OCI-LY7 (cell line): Measurements from ENCODE around the gene ZNF672. TPM values are rescaled to one million over a fixed set of nuclear protein-coding genes. Genes with fewer than 3 reads are reported as not detected.
A peak's percentile ranks its signal among the peaks of the same experiment; 100 is the strongest.

ENCODE experiments used
- BruUV-seq: library from RNA; stranded (reverse); fragments of 400-500 nt; replicated peaks from 2 replicates; lab custom pipeline; 2021; lab: Mats Ljungman, UMichigan
- CTCF ChIA-PET: fragments of 300-600 bp; sonication (Branson Sonifier 250); formaldehyde crosslinking; loops from one replicate; lab custom pipeline; 2022; ENCODE audit warnings: antibody characterized with exemption; ENCODE audit not compliant: unreplicated experiment; lab: Charles Lee
- POLR2A ChIA-PET: fragments of 300-600 bp; sonication (Branson Sonifier 250); formaldehyde crosslinking; loops from one replicate; lab custom pipeline; 2022; ENCODE audit warnings: antibody characterized with exemption; lab: Charles Lee
- DNase-seq: peaks from one replicate; pipeline ENCODE4 v3.0.0-alpha.2; 2015; ENCODE audit warnings: low spot score
- H2AFZ ChIP-seq: fragments of 200-600 bp; sonication (generic), shearing (Covaris generic); 2 replicates; pipeline ENCODE4 v1.6.1; 2014; ENCODE audit warnings: mild to moderate bottlenecking, antibody characterized with exemption, low read length, moderate library complexity
- H3K27ac ChIP-seq: fragments of 200-600 bp; sonication (generic); 2 replicates; pipeline ENCODE4 v1.5.1; 2014; ENCODE audit warnings: mixed run types, low read depth, mild to moderate bottlenecking, moderate library complexity, low read length, inconsistent platforms; ENCODE audit not compliant: poor library complexity, severe bottlenecking
- H3K36me3 ChIP-seq: fragments of 200-600 bp; sonication (generic); 2 replicates; pipeline ENCODE4 v1.6.1; 2014; ENCODE audit warnings: mild to moderate bottlenecking, antibody characterized with exemption, low read length, moderate library complexity, mixed read lengths; ENCODE audit not compliant: insufficient read depth
- H3K4me1 ChIP-seq: fragments of 200-600 bp; sonication (generic); 2 replicates; pipeline ENCODE4 v1.5.1; 2014; ENCODE audit warnings: mild to moderate bottlenecking, low read length; ENCODE audit not compliant: insufficient read depth, poor library complexity, severe bottlenecking
- H3K4me2 ChIP-seq: fragments of 200-600 bp; sonication (generic); 2 replicates; pipeline ENCODE4 v1.6.1; 2014; ENCODE audit warnings: mild to moderate bottlenecking, low read length
- H3K4me3 ChIP-seq: fragments of 200-600 bp; sonication (generic); 2 replicates; pipeline ENCODE4 v1.5.1; 2014; ENCODE audit warnings: mild to moderate bottlenecking, low read depth, low read length; ENCODE audit not compliant: poor library complexity, severe bottlenecking
- H3K79me2 ChIP-seq: fragments of 200-600 bp; sonication (generic); 2 replicates; pipeline ENCODE4 v1.6.1; 2016; ENCODE audit warnings: low read depth, mild to moderate bottlenecking, low read length, moderate library complexity, mixed read lengths; ENCODE audit not compliant: insufficient read depth
- H3K9me2 ChIP-seq: fragments of 200-600 bp; sonication (generic); 2 replicates; pipeline ENCODE4 v1.6.1; 2016; ENCODE audit warnings: mild to moderate bottlenecking, low read length, mixed read lengths; ENCODE audit not compliant: insufficient read depth
- H3K9me3 ChIP-seq: fragments of 200-600 bp; sonication (generic); 2 replicates; pipeline ENCODE4 v1.6.1; 2014; ENCODE audit warnings: mild to moderate bottlenecking, mixed run types, low read length, mixed read lengths
- H4K20me1 ChIP-seq: fragments of 200-600 bp; sonication (generic); 2 replicates; pipeline ENCODE4 v1.6.1; 2014; ENCODE audit warnings: mild to moderate bottlenecking, antibody characterized with exemption, low read length, moderate library complexity, mixed read lengths; ENCODE audit not compliant: insufficient read depth
- EZH2phosphoT487 ChIP-seq: fragments of 200-600 bp; sonication (generic); IDR thresholded peaks from 2 replicates; pipeline ENCODE4 v1.6.1; 2018; ENCODE audit warnings: low read depth, borderline replicate concordance, mild to moderate bottlenecking, mixed run types, antibody characterized with exemption, low read length, moderate library complexity, mixed read lengths
- intact Hi-C: fragments of 100-400 bp; cut with micrococcal nuclease; formaldehyde crosslinking; loops from one replicate; pipeline ENCODE4 v1.10.0; 2022; ENCODE audit not compliant: unreplicated experiment
- total RNA-seq, 2 experiments: library from RNA; depleted of rRNA in 1 of 2; stranded (reverse); fragments of >200 nt in 1 of 2; shearing (Covaris generic) in 1 of 2; gene quantifications; 2 replicates each; pipeline ENCODE4 v1.2.3, GENCODE V29; 2014 to 2022
- TF ChIP-seq, protein P1 (sequence below): fragments of 200-600 bp; sonication (generic); conservative IDR thresholded peaks from 2 replicates; pipeline ENCODE4 v1.5.1; 2014; ENCODE audit warnings: mild to moderate bottlenecking, antibody characterized with exemption, low read length, moderate library complexity, mixed read lengths

ZNF672 gene
- total RNA-seq, 2 experiments from 2014 or later: 52.7 to 56.1 TPM

GRCh38 chr1:248807067-248807737 lies 30.8 kb upstream of the ZNF672 start:
- peak; percentile 73 for DNase-seq
- Histone ChIP-seq H3K9me2 (no peaks in the 10 kb centered on the region), H3K4me3 (no peak overlapping the region), H3K9me3 (no peaks in the 10 kb centered on the region), H3K36me3 (no peaks in the 10 kb centered on the region), H3K79me2 (no peaks in the 10 kb centered on the region), H3K4me2 (no peak overlapping the region), H3K27ac (no peak overlapping the region), H4K20me1 (no peaks in the 10 kb centered on the region), H2AFZ (no peak overlapping the region), H3K4me1 (peaks cover 25% of the 10 kb centered on the region)
- TF ChIP-seq, protein P1, sequence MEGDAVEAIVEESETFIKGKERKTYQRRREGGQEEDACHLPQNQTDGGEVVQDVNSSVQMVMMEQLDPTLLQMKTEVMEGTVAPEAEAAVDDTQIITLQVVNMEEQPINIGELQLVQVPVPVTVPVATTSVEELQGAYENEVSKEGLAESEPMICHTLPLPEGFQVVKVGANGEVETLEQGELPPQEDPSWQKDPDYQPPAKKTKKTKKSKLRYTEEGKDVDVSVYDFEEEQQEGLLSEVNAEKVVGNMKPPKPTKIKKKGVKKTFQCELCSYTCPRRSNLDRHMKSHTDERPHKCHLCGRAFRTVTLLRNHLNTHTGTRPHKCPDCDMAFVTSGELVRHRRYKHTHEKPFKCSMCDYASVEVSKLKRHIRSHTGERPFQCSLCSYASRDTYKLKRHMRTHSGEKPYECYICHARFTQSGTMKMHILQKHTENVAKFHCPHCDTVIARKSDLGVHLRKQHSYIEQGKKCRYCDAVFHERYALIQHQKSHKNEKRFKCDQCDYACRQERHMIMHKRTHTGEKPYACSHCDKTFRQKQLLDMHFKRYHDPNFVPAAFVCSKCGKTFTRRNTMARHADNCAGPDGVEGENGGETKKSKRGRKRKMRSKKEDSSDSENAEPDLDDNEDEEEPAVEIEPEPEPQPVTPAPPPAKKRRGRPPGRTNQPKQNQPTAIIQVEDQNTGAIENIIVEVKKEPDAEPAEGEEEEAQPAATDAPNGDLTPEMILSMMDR: peak; percentile 92
- no peak for TF ChIP-seq EZH2phosphoT487
- intact Hi-C loops: loop anchor here (1.0 to 5.0 kb wide), 3 partner anchors 104 to 565 kb away; partner anchors contain the start of gene OR14I1
- CTCF ChIA-PET: interaction anchor here (2.3 kb wide), 1 partner anchor 183 kb away, joined by 15 read pairs; no protein-coding TSS in a partner anchor
- POLR2A ChIA-PET: interaction anchor here (1.7 to 2.5 kb wide), 3 partner anchors 12 to 184 kb away, joined by 3 to 16 read pairs (median 12); no protein-coding TSS in a partner anchor
- no TSS peak for BruUV-seq

DNA sequence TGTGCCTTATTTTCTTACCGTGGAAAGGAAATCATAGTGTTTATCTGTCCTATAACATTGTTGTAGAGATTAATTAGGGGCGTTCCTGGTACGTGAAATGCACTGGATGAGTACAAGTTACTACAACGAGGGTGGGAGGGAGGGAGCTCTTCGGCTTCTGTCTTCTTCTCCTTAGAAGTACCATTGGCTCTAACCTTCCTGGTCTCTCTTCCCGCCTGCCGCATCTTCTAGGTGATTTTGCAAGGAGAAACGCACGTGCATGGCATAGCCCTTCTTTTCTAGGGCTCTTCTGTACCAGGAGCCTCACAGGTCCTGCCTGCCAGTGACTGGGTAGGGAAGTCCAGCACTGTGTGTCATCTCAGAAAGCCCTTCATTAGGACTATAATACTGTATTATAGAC lies 29.1 kb upstream of the ZNF672 start:
- no TSS peak for BruUV-seq
- Histone ChIP-seq H2AFZ (no peak overlapping the region), H3K4me2 (no peak overlapping the region), H3K36me3 (peaks cover 12% of the 10 kb centered on the region; the same call in 1 of the 2 replicates), H3K79me2 (no peaks in the 10 kb centered on the region), H4K20me1 (no peaks in the 10 kb centered on the region), H3K27ac (no peak overlapping the region), H3K4me1 (peaks cover 25% of the 10 kb centered on the region), H3K9me3 (no peaks in the 10 kb centered on the region), H3K9me2 (no peaks in the 10 kb centered on the region), H3K4me3 (no peak overlapping the region)
- ChIA-PET CTCF (no interaction called here), POLR2A (no interaction called here)
- intact Hi-C loops: loop anchor here (5.0 kb wide), 1 partner anchor 567 kb away; no protein-coding TSS in a partner anchor
- no peak for DNase-seq
- TF ChIP-seq EZH2phosphoT487: no peak
- TF ChIP-seq, protein P1: no peak
